ENCODE measurements around the gene PPP2R2D.
"Not testable (repeated sequence)": the region's sequence is repeated elsewhere in the genome, so short reads cannot be mapped to it uniquely, and the experiment has no call there.

Gene PPP2R2D

DNA sequence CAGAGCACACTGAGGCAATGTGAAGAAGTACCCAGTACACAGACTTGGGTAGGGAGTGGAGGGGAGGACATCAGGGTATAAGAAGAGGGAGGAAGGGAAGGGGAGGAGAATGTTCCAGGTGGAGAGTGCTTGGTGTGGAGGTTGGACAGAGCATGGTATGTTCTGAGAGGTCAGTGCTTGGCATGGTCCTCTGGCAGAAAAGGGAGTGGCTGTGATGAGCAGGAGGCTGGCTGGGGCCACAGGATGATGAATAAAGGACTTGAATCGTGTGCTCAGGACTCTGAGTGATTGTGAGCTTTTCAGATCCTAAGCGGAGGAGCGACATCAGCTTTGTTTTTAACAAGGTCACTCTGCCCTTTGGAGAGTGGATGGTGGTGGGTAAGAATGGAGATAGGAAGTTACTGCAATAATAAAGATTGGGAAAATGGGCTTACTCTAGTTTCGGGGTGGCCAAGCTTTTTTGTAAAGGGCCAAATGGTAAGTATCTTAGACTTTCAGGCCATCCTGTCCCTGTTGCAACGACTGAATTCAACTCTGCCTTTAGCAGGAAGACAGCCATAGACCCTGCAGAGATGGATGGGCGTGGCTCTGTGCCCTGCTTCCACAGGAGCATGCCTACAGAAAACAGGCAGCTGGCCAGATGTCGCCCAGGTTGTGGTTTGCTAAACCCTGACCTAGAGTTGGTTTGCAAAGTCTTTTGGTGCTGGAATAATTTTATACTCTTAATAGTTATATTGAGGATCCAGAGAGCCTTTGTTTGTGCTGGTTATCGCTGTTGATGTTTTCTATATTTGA lies 8.4 kb downstream of the PPP2R2D start:
- DNase-seq = no peak

DNA sequence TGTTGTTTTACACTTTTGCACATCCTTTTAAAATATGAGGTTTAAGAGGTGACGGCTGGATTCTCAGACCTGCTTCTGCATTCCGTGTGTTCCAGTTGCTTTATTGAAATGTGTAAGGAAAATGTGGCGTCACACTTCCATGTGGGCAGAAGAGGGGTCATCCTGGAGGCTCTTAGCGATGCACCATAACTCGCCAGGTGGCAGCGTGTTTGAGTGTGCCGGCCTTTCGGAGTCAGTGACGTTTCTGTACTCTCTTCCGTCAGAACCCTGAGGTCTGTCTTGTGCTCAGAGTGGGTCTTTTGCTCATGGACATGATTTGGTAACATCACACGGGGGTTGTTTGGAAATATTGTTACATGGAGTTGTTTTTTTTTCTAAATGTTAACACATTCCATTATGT lies 9.1 kb downstream of the PPP2R2D start:
- DNase-seq = no peak

DNA sequence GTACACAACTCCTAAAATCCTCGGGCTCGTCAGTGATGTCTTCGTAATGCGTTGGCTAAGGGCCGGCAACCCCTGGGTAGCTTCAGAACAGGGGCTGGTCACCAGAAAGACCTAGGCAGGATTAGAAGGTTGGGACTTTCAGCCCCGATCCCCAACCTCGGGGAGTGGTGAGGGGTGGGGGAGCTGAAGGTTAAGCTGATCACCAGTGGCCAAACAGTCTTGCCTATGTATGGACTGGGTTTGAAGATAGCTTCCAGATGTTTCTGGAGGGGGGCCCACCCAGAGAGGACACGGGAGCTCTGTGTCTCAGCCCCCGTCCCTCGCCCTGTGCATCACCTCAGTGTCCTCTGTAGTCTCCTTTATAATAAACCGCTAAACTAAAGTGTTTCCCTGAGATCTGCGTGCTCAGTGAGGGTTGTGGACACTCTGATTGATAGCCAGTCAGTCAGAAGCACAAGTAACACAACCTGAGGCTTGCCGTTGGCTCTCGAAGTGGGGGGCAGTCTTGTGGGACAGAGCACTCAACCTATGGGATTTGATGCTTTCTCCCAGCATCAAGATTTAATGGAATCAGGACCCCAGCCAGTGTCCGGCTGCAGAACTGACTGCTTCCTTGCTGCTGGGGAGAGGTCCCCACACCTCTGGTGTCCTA lies 10.0 kb downstream of the PPP2R2D start:
- DNase-seq = no peak

DNA sequence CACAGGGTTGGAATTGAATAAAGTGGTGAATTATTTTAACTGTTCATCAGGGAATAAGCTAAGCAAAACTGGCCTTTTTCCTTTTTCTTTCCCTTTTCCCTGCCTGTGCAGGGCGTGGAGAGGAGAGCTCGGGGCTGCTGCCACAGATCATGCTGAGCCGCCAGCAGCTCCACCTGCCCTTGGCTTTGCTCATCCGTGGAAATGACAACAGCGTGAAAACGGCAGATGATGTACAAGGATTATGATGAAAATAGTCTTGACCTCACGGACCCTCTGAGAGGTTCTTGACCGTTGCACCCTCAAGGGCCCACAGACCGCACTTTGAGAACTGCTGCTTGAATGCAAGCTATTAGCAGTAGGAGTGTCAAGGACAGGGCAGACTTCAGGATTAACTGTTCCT lies 10.6 kb downstream of the PPP2R2D start:
- no peak for DNase-seq

DNA sequence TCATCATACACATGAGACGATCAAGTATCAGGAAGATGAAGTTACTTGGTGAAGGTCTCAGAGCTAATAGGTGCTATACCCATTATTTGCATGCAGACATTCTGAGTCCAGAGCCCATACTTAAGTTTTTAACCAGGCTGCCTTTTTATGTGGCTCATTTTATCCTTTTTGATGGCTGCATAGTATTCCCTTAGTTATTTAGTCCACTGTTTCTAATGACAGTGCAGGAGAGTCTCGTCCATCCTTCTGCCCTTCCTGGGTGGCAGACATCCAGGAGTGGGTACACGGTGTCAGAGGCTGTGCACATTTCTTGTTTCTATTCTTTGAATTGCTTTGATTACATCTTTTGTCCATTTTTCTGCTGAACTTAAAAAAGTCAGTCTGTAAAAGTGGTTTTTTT lies 11.8 kb downstream of the PPP2R2D start:
- no peak for DNase-seq

DNA sequence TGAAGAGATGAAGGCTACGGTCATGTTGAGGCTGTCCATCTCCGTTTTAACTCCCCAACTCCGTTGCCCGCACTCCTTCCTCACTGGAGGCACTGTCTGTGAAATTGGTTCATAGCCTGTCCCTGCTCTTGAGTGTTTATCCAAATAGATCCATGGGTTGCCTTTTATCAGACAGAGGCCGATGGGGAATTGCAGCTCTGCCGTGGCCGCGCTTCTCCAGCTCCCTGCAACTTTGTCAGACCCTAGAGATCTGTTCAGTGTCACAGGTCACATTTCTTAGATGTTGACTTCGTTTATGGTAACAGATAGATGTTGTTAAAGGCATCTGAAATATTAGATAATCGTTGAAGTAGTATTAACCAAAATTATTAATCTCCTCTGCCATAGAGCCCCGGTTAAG lies 14.7 kb downstream of the PPP2R2D start:
- DNase-seq = no peak

DNA sequence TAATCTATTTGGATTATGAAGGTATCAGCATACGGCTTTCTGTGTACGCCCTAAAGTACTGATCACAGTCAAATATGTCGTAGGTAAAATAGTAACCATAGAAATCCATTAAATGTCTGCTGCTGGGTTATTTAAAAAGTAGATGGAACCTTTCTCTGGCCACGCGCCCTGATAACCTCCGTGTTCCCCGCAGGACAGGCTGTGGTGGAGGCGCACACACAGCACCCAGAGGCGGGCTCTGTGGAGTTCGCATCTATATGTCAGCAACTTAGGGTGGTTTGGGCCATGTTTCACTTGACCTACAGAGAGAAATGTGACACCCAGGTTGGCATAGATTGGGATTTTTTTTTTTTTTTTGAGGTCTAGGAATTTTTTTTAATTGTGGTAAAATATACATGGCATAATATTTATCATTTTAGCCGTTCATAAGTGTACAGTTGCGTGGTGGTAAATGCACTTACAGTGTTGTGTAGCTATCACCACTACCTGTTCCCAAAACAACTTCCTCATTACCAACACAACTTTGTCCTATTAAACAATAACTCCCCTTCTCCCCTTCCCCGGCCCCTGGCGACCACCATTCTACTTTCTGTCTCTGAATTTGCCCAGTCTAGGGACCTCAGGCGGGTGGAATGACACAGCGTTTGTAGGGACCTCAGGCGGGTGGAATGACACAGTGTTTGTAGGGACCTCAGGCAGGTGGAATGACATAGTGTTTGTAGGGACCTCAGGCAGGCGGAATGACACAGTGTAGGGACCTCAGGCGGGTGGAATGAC lies 15.4 kb downstream of the PPP2R2D start:
- DNase-seq = no peak

DNA sequence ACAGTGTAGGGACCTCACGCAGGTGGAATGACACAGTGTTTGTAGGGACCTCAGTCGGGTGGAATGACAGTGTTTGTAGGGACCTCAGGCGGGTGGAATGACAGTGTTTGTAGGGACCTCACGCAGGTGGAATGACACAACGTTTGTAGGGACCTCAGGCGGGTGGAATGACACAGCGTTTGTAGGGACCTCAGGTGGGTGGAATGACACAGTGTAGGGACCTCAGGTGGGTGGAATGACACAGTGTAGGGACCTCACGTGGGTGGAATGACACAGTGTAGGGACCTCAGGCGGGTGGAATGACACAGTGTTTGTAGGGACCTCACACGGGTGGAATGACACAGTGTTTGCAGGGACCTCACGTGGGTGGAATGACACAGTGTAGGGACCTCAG lies 16.0 kb downstream of the PPP2R2D start:
- not testable (repeated sequence) for DNase-seq

DNA sequence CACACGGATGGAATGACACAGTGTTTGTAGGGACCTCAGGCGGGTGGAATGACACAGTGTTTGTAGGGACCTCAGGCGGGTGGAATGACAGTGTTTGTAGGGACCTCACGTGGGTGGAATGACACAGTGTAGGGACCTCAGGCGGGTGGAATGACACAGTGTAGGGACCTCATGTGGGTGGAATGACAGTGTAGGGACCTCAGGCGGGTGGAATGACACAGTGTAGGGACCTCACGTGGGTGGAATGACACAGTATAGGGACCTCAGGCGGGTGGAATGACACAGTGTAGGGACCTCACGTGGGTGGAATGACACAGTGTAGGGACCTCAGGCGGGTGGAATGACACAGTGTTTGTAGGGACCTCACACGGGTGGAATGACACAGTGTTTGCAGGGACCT lies 16.7 kb downstream of the PPP2R2D start:
- DNase-seq = not testable (repeated sequence)

DNA sequence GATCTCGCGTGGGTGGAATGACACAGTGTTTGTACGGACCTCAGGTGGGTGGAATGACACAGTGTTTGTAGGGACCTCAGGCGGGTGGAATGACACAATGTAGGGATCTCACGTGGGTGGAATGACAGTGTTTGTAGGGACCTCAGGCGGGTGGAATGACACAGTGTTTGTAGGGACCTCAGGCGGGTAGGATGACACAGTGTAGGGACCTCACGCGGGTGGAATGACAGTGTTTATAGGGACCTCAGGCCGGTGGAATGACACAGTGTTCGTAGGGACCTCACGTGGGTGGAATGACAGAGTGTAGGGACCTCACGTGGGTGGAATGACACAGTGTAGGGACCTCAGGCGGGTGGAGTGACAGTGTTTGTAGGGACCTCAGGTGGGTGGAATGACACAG lies 18.7 kb downstream of the PPP2R2D start:
- DNase-seq = not testable (repeated sequence)

DNA sequence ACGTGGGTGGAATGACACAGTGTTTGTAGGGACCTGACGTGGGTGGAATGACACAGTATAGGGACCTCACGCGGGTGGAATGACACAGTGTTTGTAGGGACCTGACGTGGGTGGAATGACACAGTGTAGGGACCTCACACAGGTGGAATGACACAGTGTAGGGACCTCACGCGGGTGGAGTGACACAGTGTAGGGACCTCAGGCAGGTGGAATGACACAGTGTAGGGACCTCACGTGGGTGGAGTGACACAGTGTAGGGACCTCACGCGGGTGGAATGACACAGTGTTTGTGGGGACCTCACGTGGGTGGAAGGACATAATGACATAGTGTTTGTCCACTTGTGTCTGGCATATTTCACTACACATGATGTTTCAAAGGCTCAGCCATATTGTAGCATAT lies 19.3 kb downstream of the PPP2R2D start:
- DNase-seq = no peak

DNA sequence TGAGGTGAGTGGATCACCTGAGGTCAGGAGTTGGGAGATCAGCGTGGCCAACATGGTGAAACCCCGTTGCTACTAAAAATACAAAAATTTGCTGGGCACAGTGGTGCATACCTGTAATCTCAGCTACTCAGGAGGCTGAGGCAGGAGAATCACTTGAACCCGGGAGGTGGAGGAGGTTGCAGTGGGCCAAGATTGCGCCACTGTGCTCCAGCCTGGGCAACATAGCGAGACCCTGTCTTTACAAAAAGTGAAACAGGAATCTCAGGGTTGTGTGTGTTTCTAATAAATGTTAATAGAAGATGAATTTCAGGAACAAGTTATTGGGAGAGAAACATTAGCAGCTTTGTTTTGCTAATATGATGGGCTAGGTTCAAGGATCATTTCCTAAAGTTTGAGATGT lies 19.9 kb downstream of the PPP2R2D start:
- no peak for DNase-seq

DNA sequence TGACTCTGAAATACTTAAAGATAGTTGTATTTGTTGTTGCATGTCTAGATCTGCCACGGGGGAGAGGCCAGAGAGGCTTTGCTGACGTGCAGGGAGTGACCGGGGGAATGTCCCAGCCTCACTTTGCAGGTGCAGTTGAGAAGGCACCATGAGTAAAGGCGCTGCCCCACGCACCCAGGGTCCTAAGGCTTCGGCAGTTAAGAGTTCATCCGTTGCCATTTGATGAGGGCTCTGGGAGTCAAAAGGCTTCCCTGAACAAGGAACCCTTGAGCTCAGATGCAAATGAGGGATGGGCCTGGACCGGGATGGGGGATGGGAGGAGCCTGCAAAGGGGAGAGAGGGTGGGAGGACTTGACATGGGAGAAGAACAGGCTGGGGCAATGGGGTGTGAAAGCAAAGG lies 20.4 kb downstream of the PPP2R2D start:
- no peak for DNase-seq

DNA sequence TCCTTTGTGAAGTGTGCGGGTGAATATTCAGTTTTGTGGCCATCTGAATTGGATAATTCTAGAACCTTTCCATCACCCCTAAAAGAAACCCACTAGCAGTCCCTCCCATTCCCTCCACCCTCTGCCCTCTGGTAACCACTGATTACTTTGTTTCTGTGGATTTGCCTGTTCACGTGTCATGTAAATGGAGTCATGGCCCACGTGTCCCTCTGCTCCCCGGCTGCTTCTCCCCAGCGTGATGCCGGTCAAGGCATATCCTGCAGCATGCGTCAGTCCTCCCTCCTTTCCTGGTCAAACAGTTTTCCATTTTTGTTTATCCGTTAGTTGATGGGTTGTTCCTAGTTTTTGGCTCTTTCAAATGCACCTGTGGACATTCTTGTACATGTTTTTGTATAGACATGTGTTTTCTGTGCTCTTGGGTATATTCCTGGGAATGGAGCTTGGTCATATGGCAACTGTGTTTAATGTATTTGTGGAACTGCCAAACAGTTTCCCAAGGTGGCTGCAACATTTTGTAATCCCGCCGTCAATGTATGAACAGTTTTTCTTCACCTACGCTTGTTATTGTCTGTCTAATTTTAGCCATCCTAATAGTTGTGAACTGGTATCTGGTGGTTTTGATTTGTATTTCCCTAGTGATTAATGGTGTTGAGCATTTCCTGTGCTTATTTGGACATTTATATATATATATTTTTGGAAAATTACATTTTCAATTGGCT lies 22.4 kb downstream of the PPP2R2D start:
- no peak for DNase-seq

DNA sequence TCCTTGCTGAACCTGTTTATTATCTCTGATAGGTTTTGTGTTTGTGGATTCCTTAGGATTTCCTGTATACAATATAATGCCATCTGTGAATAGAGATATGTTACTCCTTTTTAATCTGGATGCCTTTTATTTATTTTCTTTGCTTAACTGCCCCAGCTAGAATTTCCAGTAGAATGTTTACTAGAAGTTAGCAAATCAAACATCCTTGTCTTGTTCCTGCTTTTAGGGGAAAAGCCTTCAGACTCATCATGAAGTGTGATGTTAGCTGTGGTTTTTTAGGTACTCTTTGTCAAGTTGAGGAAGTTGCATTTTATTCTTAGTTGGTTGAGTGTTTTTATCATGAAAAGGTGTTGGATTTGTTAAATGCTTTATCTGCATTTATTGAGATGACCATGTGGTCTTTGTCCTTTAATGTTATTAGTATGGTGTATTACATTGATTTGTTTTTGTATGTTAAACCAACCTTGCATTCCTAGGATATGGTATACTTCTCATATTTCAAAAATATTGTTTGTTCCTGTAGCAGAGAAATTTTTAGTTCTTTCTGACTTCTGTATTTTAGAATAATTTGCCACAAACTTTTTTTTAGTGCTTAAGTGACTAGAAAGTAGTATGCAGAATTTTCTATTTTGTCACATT lies 24.3 kb downstream of the PPP2R2D start:
- no peak for DNase-seq

DNA sequence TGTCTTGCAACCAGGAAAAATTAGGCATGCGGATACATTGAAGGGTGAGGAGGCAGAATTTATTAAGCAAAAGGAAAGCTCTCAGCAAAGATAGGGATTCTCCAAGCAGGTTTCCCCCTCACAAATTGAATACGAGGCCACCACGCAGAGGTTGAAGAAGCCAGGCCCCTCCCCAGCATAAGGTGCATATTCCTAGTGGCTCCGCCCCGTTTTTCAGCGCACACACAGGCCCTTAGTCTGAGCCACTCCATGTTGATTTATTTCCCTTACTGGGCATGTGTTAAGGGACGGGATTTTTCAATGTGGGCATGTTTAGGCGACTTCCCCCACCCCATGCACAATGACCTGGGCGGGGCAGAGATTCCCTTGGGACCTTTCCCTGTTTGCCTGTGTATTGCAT lies 24.9 kb downstream of the PPP2R2D start:
- no peak for DNase-seq

DNA sequence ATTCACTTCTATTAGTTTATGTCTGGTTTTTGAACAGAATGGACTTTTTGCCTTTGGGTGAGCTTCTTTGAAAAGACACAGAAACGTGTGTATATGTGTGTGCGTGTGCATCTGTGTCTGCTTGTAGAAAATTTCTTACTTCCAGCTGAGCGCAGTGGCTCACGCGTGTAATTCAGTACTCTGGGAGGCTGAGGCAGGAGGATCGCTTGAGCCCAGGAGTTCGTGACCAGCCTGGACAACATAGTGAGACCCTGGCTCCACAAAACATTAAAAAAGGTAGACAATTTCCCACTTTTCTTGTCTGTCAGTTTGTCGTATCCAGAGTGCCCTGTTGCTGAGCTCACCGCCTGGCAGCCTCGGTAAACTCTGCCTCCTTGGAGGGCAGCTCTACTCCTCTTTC lies 25.4 kb downstream of the PPP2R2D start:
- no peak for DNase-seq

DNA sequence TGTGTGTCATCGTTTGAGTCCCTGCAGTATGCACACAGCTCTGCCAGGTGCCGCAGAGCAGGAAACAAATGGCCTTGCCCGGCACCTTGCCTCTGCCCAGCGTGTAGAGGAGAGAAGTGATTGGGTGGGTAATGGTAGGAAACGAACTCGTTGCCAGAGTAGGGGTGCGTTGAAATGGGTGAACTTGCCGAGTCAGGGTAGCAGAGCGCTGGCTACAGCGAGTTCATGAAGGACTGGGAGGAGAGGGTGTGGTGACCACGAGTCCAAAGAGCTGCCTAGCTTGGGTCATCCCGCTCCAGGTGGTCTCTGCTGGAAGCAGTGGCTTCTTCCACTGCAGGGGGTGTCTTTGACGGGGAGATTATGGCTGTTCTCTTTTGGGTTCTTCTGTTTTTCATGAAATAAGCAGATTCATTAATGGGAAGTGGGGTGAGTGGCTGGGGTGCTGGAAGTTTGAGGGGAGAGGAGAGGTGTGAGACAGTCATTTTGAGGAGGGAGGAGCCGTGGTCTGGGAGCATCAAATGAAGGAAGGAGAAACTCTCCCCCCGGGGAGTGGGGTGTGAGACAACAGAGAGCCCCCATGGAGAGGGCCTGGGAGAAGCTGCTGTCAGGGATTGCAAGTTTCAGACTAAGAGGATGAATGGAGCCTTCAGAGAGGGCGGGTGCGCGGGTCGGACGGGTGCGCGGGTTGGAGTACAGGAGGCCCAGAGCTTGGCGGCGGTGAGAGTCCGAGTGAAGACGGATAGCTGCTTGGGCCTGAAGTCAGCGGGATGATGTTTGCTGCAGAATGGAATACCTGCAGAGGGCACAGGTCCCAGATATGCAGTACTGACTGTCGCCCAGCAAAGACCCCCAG lies 26.2 kb downstream of the PPP2R2D start:
- DNase-seq = no peak

DNA sequence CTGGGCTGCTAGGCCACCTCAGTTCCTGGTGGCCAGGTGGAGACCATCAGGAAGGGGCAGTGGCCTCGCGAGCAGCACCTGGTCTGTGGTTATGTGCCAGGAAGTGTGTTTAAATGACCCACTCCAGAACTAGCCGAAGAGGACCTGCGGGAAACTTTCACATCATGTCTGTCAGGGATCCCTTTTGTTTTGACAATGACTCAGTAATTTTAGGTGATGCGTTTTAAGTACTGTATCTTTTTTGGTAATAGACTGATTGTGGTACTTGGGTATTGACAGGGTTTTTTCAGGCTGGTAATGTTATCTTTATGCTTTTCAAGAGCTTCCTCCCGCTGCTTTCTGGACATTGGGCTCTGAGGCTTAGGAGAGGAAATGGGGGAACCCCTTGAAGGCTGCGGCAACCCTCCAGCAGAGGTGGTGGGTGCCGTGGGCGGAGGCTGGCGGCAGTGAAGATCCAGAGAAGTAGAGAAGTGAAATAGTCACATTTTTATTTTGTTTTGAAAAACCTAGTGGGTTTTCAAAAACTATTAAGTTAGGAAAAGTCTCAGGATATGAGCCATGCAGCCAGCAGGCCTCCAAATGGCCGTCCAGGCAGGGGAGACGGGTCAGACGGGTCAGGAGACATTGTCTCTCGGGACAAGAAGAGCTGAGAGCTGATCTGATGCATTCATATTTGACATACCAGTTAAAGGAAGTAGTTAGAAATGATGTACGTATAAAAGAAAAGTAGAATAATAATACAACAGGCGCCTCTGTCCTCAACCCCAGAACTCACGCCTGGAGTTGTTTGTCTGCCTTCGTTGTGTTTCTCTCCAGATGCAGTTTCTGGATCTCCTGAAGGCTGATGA lies 27.7 kb downstream of the PPP2R2D start:
- DNase-seq = no peak

DNA sequence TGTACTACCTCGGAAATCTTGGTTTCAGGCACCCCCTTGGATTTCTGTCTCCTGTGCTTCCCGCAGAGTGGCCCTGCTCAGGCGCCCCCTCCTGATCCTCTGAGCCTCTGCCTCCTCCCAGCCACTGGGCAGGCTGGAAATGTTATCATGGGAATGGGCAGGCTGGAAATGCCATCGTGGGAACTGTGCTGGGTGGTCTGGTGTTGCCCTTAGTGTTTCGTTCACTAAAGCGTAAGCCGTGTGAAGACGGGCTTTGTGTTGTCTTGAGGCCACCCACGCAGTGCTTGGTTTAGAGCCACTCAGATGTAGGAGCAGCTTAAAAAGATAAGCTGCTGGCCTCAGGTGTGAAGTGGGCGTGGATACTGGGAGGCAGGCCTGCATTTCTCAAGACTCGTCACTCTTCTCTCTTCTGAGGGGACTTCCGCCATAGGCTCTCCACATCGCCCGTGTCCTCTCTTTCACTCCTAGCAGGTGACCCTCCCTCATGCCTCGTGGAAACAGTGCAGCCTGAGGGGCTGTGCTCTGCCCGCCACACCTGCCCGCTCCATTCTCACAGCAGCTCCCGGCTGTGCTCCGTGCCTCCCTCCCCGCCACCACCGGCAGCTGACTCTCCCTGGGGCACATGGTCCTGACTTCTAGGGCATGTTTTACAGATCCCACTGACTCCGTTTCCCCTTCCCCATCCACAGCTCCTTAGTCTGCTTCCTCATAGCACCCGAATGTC lies 28.5 kb downstream of the PPP2R2D start:
- no peak for DNase-seq
